ENCODE data around the gene GNA12. TPM values are rescaled to one million over a fixed set of nuclear protein-coding genes. Genes with fewer than 3 reads are reported as not detected.

Gene GNA12
- total and polyA plus RNA-seq, 9 of the 15 experiments (the other 6 are each of a cell fraction or from before 2014, with no cell fraction given): 0.65 to 32.7 (median 9.6) TPM

DNA sequence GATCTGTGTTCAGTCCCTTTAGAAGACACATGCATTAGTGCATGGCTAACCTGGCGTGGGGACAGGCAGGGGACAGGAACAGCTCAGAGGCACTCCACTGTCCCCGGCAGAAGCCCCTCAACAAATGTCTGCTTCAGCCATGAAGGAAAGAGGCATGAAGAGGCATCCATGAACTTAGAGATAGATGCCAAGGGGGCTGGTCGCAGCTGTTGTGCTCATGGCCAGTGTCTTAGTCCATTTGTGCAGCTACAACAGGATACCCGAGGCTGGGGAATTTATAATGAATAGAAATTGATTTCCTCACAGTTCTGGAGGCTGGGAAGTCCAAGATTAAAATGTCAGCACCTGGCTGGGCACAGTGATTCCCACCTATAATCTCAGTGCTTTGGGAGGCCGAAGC, 14.5 kb upstream of the GNA12 start:
- Histone ChIP-seq H3K9me1 (ENCODE audit: control insufficient read depth, insufficient read depth, low read length) (peaks cover 2% of the 10 kb centered on the region), H3K4me2 (ENCODE audit: insufficient read depth, low read length) (no peak overlapping the region), H3K9ac (ENCODE audit: insufficient read depth in 1 of 2, low read depth in 2 of 2, low read length in 2 of 2) (no peak overlapping the region), H3K9me3 (replicated peaks; ENCODE audit: control insufficient read depth, insufficient read depth, low read depth, low read length) (no peaks in the 10 kb centered on the region), H4K20me1 (replicated peaks; ENCODE audit: control insufficient read depth, insufficient read depth, low read length) (no peaks in the 10 kb centered on the region), H2AFZ (ENCODE audit: low read depth, low read length) (no peak overlapping the region), H3K27me3 (ENCODE audit: control insufficient read depth in 2 of 2, insufficient read depth in 2 of 2, low read length in 2 of 2) (no peaks in the 10 kb centered on the region), H3K79me2 (ENCODE audit: control insufficient read depth, insufficient read depth, low read length) (no peaks in the 10 kb centered on the region), H3K27ac (ENCODE audit: extremely low read depth, low read depth, low read length) (no peak overlapping the region), H3K36me3 (ENCODE audit: control insufficient read depth, insufficient read depth, low read length) (no peaks in the 10 kb centered on the region), H3K4me1 (replicated peaks in 1 of 2; ENCODE audit: control insufficient read depth in 2 of 2, insufficient read depth in 2 of 2, low read length in 2 of 2) (peaks cover 0 to 8% of the 10 kb centered on the region in 2 experiments; a peak in 3 of 5 replicates), H3K4me3 (no peak overlapping the region)
- in situ Hi-C loops (cut with MboI) (loop anchor here (25.0 kb wide), 1 partner anchor 1029 kb away; no protein-coding TSS in a partner anchor), intact Hi-C loops (cut with micrococcal nuclease) (no loop called here)
- BruUV-seq (replicated peaks): no TSS peak
- POLR2A ChIA-PET: interaction anchor here (1.1 kb wide), 1 partner anchor 16 kb away, joined by 4 read pairs; no protein-coding TSS in a partner anchor
- CTCF ChIA-PET (ENCODE audit: low intra/inter-chr PET ratio): no interaction called here
- FAIRE-seq (no peak), ATAC-seq (no peak), DNase-seq (ENCODE audit: extremely low read depth in 1 of 4, low spot score in 3 of 4) (no peak)
- WGBS (ENCODE audit: insufficient coverage, low coverage, missing lambda C conversion rate): 28% methylated on average over 5 of the region's 5 CpGs
- no peak for TF ChIP-seq TGIF2 (CRISPR knock-in tag; IDR thresholded peaks at IDR 0.05)
- TF ChIP-seq ZNF766 (CRISPR knock-in tag; conservative IDR thresholded peaks at IDR 0.05): no peak
- TF ChIP-seq BRF1 (IDR thresholded peaks at IDR 0.05; ENCODE audit: borderline replicate concordance, extremely low read depth, insufficient read length): no peak
- no peak for TF ChIP-seq MBD2 (IDR thresholded peaks at IDR 0.05; ENCODE audit: borderline replicate concordance, low read depth)
- TF ChIP-seq KDM4B (IDR thresholded peaks at IDR 0.05; ENCODE audit: borderline replicate concordance in 2 of 2, low read depth in 1 of 2): no peak
- no peak for TF ChIP-seq GATAD2B (IDR thresholded peaks at IDR 0.05; ENCODE audit: borderline replicate concordance)
- no peak for TF ChIP-seq ZNF780A (CRISPR knock-in tag; IDR thresholded peaks at IDR 0.05)
- TF ChIP-seq CREB1 (IDR thresholded peaks at IDR 0.05): no peak
- no peak for TF ChIP-seq CREB1 (CRISPR knock-in tag; IDR thresholded peaks at IDR 0.05)
- TF ChIP-seq HNRNPLL (IDR thresholded peaks at IDR 0.05; ENCODE audit: low read depth, low read length, poor library complexity, severe bottlenecking): no peak
- TF ChIP-seq, protein P1, sequence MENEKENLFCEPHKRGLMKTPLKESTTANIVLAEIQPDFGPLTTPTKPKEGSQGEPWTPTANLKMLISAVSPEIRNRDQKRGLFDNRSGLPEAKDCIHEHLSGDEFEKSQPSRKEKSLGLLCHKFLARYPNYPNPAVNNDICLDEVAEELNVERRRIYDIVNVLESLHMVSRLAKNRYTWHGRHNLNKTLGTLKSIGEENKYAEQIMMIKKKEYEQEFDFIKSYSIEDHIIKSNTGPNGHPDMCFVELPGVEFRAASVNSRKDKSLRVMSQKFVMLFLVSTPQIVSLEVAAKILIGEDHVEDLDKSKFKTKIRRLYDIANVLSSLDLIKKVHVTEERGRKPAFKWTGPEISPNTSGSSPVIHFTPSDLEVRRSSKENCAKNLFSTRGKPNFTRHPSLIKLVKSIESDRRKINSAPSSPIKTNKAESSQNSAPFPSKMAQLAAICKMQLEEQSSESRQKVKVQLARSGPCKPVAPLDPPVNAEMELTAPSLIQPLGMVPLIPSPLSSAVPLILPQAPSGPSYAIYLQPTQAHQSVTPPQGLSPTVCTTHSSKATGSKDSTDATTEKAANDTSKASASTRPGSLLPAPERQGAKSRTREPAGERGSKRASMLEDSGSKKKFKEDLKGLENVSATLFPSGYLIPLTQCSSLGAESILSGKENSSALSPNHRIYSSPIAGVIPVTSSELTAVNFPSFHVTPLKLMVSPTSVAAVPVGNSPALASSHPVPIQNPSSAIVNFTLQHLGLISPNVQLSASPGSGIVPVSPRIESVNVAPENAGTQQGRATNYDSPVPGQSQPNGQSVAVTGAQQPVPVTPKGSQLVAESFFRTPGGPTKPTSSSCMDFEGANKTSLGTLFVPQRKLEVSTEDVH (IDR thresholded peaks at IDR 0.05; ENCODE audit: low read depth, partially characterized antibody): no peak
- no peak for TF ChIP-seq ZNF277 (CRISPR knock-in tag; IDR thresholded peaks at IDR 0.05; ENCODE audit: borderline replicate concordance)
- no peak for TF ChIP-seq EP400 (IDR thresholded peaks at IDR 0.05)
- TF ChIP-seq DDX20 (tag; IDR thresholded peaks at IDR 0.05; ENCODE audit: low read depth): no peak

Measured in K562 (cell line).